Endodermal cell (in vitro differentiated cells): ENCODE data around the gene DCAF15. TPM values are rescaled to one million over a fixed set of nuclear protein-coding genes. Genes with fewer than 3 reads are reported as not detected.

Experiments
- DNase-seq: peaks from one replicate; pipeline ENCODE4 v3.0.0-alpha.2; 2017
- H3K27ac ChIP-seq: 2 replicates; pipeline ENCODE4 v1.5.1; 2013; ENCODE audit warnings: mild to moderate bottlenecking, low read depth, low read length, moderate library complexity
- H3K27me3 ChIP-seq: 2 replicates; pipeline ENCODE4 v1.6.1; 2013; ENCODE audit warnings: mild to moderate bottlenecking, low read length, moderate library complexity; ENCODE audit not compliant: insufficient read depth, control insufficient read depth, poor library complexity, severe bottlenecking
- H3K36me3 ChIP-seq: 2 replicates; pipeline ENCODE4 v1.7.0; 2013; ENCODE audit warnings: mild to moderate bottlenecking, low read length, moderate library complexity; ENCODE audit not compliant: control insufficient read depth, insufficient read depth
- H3K4me1 ChIP-seq: one replicate; pipeline ENCODE4 v1.7.0; 2013; ENCODE audit warnings: low read length; ENCODE audit not compliant: control insufficient read depth, insufficient read depth
- H3K4me3 ChIP-seq: 2 replicates; pipeline ENCODE4 v1.5.1; 2013; ENCODE audit warnings: mild to moderate bottlenecking, low read length, moderate library complexity
- H3K9ac ChIP-seq: 2 replicates; pipeline ENCODE4 v1.6.1; 2013; ENCODE audit warnings: mild to moderate bottlenecking, low read length, moderate library complexity; ENCODE audit not compliant: poor library complexity, severe bottlenecking; ENCODE audit errors: extremely low read depth
- H3K9me3 ChIP-seq: 2 replicates; pipeline ENCODE4 v1.6.1; 2013; ENCODE audit warnings: mild to moderate bottlenecking, low read length, moderate library complexity; ENCODE audit not compliant: control insufficient read depth
- H3K27ac Mint-ChIP-seq: 2 replicates; pipeline ENCODE4 v1.8.0; 2020; ENCODE audit warnings: mixed read lengths
- H3K27me3 Mint-ChIP-seq: 2 replicates; pipeline ENCODE4 v1.8.0; 2021; ENCODE audit warnings: mild to moderate bottlenecking, mixed read lengths; ENCODE audit not compliant: insufficient read depth
- H3K36me3 Mint-ChIP-seq: 2 replicates; pipeline ENCODE4 v1.8.0; 2020; ENCODE audit warnings: low read depth, mixed read lengths
- H3K4me1 Mint-ChIP-seq: 2 replicates; pipeline ENCODE4 v1.8.0; 2020; ENCODE audit warnings: mixed read lengths
- H3K4me3 Mint-ChIP-seq: 2 replicates; pipeline ENCODE4 v1.8.0; 2020; ENCODE audit warnings: mild to moderate bottlenecking, moderate library complexity, mixed read lengths
- H3K9me3 Mint-ChIP-seq: 2 replicates; pipeline ENCODE4 v1.8.0; 2020; ENCODE audit warnings: mild to moderate bottlenecking, mixed read lengths
- WGBS, 2 experiments: methylation state at CpG; one replicate each; pipeline versions ENCODE4 v1.1.5 to v1.1.7; 2013; ENCODE audit warnings: missing lambda C conversion rate in 2 of 2, mixed read lengths in 1 of 2; ENCODE audit not compliant: insufficient coverage in 1 of 2, insufficient read length in 1 of 2; 5-methylcytosine and 5-hydroxymethylcytosine counted together
- total RNA-seq, 2 donors: library from RNA; stranded (reverse); fragmentation: NEBNext Ultra II Directional in 1 of 2; extraction: Animal tissue kit (Norgen Biotek cat#: 25700) in 1 of 2; gene quantifications; 2 replicates in 1 of 2; 3 replicates in 1 of 2; pipeline ENCODE4 v1.2.1, GENCODE V29; 2021
- TF ChIP-seq, protein P1 (sequence below): fragments of 200-600 bp; sonication (generic); conservative IDR thresholded peaks from 2 replicates; pipeline ENCODE4 v1.5.0; 2021; ENCODE audit warnings: antibody characterized with exemption, mild to moderate bottlenecking

DCAF15 gene
- total RNA-seq, 2 donors from 2014 or later = 62.4 to 72.9 TPM

DNA sequence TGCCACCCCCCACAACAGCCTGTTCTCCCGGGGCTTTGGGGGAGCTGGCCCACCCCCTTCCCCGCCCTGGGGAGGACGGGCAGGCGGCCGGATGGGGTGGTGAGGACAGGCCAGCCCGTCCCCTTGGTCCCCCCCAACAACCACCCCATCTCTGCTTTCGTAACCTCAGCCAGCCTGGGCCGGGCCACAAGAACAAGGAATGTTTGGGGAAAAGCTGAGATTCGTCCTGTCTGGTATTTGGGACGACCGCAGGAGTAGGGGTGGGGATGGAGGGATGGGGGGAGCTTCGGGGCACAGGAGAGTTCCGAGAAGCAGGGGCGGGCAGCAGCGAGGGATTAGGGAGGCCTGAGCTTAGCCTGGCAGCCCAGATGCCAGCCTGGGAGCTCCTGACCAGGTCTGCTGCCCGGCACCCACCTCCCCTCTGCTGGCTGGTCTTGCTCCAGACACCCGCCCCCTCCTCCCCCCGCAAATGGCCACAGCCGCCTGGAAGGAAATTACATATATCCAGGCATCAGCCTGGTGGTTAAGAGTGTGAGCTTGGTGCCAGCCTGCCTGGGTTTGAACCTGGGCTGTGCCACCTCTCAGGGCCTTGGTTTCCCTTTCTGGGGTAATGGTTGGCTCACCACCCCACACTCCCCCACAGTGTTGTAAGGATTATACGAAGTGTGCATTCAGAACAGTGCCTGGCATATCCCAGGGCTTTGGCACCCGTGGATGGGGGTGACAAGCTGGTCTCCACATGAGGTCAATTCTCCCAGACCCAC, 13.8 kb upstream of the DCAF15 start, which contains the start of gene PODNL1:
TSS of gene PODNL1 (minus strand) at position 117 of the 764 bp plus-strand sequence. CDS start 236 bp downstream, outside the sequence.
- Mint-ChIP-seq H3K4me3 (no peak within 1 kb of the TSS), H3K27me3 (no peaks in the 10 kb centered on the region), H3K36me3 (no peaks in the 10 kb centered on the region), H3K27ac (no peak within 1 kb of the TSS), H3K9me3 (peaks cover 9% of the 10 kb centered on the region), H3K4me1 (peaks cover 2% of the 10 kb centered on the region)
- Histone ChIP-seq H3K27me3 (no peaks in the 10 kb centered on the region), H3K4me3 (no peak within 1 kb of the TSS), H3K27ac (no peak within 1 kb of the TSS), H3K9ac (no peak within 1 kb of the TSS), H3K36me3 (no peaks in the 10 kb centered on the region), H3K9me3 (no peaks in the 10 kb centered on the region), H3K4me1 (no peaks in the 10 kb centered on the region)
- TF ChIP-seq, protein P1, sequence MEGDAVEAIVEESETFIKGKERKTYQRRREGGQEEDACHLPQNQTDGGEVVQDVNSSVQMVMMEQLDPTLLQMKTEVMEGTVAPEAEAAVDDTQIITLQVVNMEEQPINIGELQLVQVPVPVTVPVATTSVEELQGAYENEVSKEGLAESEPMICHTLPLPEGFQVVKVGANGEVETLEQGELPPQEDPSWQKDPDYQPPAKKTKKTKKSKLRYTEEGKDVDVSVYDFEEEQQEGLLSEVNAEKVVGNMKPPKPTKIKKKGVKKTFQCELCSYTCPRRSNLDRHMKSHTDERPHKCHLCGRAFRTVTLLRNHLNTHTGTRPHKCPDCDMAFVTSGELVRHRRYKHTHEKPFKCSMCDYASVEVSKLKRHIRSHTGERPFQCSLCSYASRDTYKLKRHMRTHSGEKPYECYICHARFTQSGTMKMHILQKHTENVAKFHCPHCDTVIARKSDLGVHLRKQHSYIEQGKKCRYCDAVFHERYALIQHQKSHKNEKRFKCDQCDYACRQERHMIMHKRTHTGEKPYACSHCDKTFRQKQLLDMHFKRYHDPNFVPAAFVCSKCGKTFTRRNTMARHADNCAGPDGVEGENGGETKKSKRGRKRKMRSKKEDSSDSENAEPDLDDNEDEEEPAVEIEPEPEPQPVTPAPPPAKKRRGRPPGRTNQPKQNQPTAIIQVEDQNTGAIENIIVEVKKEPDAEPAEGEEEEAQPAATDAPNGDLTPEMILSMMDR = no peak
- 74 to 90% methylated on average over 4 to 21 of the region's 21 CpGs for WGBS, 2 experiments
- no peak for DNase-seq

DNA sequence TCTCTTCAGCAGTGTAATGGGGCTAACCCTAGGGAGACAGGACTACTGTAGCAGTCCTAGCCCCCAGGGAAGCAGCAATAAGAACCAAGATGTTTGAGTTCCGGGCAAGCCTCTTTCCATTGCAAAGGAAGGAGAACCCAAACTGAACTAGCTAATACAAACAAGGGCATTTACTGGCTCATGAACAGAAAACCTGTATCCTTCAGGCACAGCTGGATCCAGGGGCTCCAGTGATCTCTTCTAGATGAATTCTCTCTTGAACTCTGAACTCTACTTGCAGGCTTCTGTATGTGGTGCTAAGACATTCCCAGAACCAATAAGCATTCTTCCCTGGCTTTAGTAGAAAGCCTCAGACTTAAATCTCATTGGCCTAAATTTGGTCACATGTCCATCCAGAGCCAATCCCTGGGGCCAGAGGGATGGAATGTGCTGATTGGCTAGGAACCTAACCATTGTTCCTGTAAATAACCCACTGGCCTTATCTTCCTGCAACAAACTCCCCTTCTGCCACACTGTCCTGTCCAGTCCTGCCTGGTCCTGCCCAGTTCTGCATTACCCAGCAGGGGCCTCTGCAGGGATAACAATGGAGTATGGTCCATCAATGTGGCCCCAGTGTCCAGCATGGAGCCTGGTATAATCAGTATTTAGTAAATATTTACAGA, 10.2 kb upstream of the DCAF15 start:
- peaks cover 3% of the 10 kb centered on the region for H3K27me3 Mint-ChIP-seq
- TF ChIP-seq, protein P1 = no peak
- 81 to 100% methylated on average over 1 of the region's 1 CpG for WGBS, 2 experiments
- Histone ChIP-seq H3K36me3 (no peaks in the 10 kb centered on the region), H3K9ac (no peak overlapping the region), H3K27ac (no peak overlapping the region), H3K9me3 (no peaks in the 10 kb centered on the region), H3K4me3 (no peak overlapping the region), H3K4me1 (no peaks in the 10 kb centered on the region), H3K27me3 (no peaks in the 10 kb centered on the region)
- H3K4me3 Mint-ChIP-seq = no peak overlapping the region
- H3K36me3 Mint-ChIP-seq = no peaks in the 10 kb centered on the region
- peaks cover 2% of the 10 kb centered on the region for H3K4me1 Mint-ChIP-seq
- H3K27ac Mint-ChIP-seq = no peak overlapping the region
- no peak for DNase-seq
- H3K9me3 Mint-ChIP-seq = peaks cover 12% of the 10 kb centered on the region

DNA sequence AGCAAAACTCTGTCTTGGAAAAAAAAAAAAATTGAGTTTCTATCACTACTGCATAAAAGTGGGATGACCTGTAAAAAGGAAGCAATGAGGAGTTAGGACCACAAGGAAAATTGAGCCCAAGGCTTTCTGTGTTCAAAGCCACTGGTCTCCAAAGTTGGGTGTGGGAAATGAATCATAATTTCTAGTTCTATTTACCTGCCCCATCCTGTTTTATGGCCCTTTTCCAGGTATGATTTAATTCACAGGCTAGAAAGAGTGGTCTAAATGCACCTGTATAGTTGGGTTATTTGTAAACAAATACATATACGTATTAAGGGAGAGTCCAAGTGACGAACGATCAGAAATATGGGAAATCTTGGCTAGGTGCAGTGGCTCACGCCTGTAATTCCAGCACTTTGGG, 5.9 kb upstream of the DCAF15 start:
- Histone ChIP-seq H3K9ac (no peak overlapping the region), H3K4me3 (no peak overlapping the region), H3K9me3 (no peaks in the 10 kb centered on the region), H3K27me3 (no peaks in the 10 kb centered on the region), H3K4me1 (no peaks in the 10 kb centered on the region), H3K27ac (no peak overlapping the region), H3K36me3 (no peaks in the 10 kb centered on the region)
- TF ChIP-seq, protein P1 = no peak
- Mint-ChIP-seq H3K36me3 (no peaks in the 10 kb centered on the region), H3K4me1 (no peaks in the 10 kb centered on the region), H3K4me3 (no peak overlapping the region), H3K9me3 (peaks cover 12% of the 10 kb centered on the region), H3K27ac (no peak overlapping the region), H3K27me3 (peaks cover 9% of the 10 kb centered on the region)
- WGBS, 2 experiments = 93 to 99% methylated on average over 4 of the region's 4 CpGs
- DNase-seq = no peak
